GM12801 (cell line): ENCODE data around the gene RASGRP1.

Source experiments
- CTCF ChIP-seq: IDR thresholded peaks from one replicate; pipeline ENCODE4 v1.5.1; 2011; ENCODE audit warnings: control low read depth; ENCODE audit not compliant: insufficient read length; ENCODE audit errors: extremely low read depth

RASGRP1 gene

GRCh38 chr15:38557921-38558320 is 6.7 kb downstream of the RASGRP1 start:
- TF ChIP-seq CTCF: no peak

- TF ChIP-seq CTCF: no peak
These were observed 8.8 kb downstream of the RASGRP1 start for GRCh38 chr15:38555686-38556334.

GRCh38 chr15:38554354-38554753 is 10.3 kb downstream of the RASGRP1 start:
- TF ChIP-seq CTCF: no peak

GRCh38 chr15:38553071-38553470 is 11.5 kb downstream of the RASGRP1 start:
- TF ChIP-seq CTCF: no peak

- TF ChIP-seq CTCF: no peak
These were observed 12.6 kb downstream of the RASGRP1 start for GRCh38 chr15:38551720-38552648.

GRCh38 chr15:38549222-38549621 is 15.4 kb downstream of the RASGRP1 start:
- no peak for TF ChIP-seq CTCF

GRCh38 chr15:38547255-38547997 is 17.2 kb downstream of the RASGRP1 start:
- no peak for TF ChIP-seq CTCF
